Fibroblast of skin of scalp (primary cell): ENCODE data around the gene TMBIM6.
"Not testable (repeated sequence)": the region's sequence is repeated elsewhere in the genome, so short reads cannot be mapped to it uniquely, and the experiment has no call there.

Experiments used
- DNase-seq: peaks from one replicate; pipeline ENCODE4 v3.0.0-alpha.2; 2013

Gene TMBIM6

DNA sequence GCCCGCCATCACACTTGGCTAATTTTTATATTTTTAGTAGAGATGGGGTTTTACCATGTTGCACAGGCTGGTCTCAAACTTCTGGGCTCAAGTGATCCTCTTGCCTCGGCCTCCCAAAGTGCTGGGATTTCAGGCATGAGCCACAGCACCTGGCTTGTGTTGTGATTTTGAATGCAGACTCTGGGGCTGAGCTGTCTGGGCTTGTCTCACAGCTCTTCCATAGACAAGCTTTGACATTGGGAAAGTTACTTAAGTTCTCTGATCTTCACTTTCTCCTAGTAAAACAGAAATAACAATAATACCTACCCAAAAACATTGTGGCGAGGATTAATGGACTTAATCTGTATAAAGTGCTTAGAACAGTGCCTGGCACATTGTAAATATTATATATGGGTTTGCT, 36.0 kb downstream of the TMBIM6 start:
- DNase-seq, result no peak

DNA sequence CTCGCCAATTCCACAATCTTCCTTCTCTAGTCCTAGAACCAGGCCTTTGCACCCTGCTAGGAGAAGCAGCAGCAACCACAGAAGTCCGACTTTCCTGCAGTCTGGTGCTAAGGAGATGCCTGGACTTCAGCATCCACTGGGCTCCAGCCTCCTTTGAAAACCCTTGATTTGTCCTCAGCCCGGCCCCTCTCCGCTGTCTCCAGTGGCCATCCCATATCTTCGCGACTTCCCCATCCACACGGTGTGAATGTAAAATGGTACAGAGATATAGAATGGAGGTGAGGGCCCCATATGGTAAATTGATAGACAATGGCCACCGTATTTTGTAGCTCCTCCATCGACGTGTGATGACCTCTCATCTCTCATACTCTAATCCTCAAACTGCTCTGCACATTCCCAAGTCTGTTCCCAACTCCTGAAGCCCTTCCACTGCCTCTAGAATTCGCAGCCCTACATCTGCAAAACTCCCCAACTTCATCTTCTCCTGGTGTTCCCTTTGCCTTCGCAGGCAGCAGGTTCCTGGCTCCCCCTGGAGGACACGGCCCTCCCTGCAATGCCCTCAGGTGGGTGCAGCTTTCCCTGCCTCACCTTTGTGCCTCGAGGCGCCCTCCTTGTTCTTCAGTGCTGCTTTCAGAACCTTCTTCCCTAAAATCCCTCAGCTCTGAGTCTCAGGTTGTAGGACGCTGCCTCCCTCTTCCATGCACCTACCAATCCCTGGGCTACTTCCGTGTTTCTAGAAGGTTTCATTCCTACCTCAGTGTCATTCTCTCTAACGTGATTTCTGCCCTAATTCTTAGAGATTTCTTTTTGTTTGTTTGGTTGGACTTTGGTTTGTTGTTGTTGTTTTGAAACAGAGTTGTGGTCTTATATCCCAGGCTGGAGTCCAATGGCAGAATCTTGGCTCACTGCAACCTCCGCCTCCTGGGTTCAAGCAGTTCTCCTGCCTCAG, 36.7 kb downstream of the TMBIM6 start:
- peak; percentile 34 for DNase-seq

DNA sequence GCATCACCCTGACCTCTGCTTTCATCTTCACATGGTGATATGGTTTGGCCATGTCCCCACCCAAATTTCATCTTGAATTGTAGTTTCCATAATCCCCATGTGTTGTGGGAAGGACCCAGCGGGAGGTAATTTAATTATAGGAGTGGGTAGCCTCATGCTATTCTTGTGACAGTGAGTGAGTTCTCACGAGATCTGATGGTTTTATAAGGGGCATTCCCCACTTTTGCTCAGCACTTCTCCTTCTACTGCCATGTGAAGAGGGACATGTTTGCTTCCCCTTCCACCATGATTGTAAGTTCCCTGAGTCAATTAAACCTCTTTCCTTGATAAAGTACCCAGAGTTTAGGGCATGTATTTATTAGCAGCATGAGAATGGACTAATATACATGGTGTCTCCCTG, 38.2 kb downstream of the TMBIM6 start:
- no peak for DNase-seq

DNA sequence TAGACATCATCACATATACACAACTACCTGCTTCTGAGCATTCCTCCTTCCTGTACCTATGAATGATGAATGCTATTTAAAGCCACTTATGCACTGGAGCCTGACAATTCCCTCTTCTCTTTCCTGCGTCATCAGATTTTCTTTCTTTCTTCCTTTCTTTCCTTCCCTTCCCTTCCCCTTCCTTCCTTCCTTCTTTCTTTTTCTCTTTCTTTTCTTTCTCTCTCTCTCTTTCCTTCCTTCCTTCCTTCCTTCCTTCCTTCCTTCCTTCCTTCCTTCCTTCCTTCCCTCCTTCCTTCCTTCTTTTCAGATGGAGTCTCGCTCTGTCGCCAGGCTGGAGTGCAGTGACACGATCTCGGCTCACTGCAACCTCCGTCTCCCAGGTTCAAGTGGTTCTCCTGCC, 39.6 kb downstream of the TMBIM6 start:
- not testable (repeated sequence) for DNase-seq

GRCh38 chr12:49783917-49784676, 42.7 kb downstream of the TMBIM6 start:
- DNase-seq, result peak; percentile 50

- DNase-seq, result peak; percentile 46
Observed at GRCh38 chr12:49784756-49785409, 43.5 kb downstream of the TMBIM6 start.

GRCh38 chr12:49787672-49788071, 46.3 kb downstream of the TMBIM6 start:
- no peak for DNase-seq

GRCh38 chr12:49789992-49790391, 48.6 kb downstream of the TMBIM6 start:
- no peak for DNase-seq

GRCh38 chr12:49790741-49791555, 49.6 kb downstream of the TMBIM6 start:
- no peak for DNase-seq

DNA sequence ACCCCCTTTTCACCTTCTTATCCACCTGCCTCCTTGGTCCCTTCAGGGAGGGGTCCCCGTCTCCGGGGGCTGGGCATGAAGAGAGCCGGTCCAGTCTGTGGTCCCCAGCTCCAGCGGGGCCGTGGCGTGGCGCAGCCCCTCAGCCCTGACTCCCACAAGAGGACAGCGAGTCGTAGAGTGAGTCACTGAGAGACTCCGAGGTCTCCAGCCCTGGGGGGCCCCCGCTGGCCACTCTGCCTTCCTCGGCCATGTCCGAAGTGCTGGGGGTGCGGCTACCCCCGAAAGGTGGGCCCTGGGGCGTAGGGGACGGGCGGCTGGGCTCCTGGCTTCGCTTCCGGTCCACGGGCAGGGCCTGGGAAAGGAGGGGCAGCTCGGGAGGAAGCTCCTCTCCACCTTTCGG, 50.3 kb downstream of the TMBIM6 start:
- DNase-seq, result no peak

DNA sequence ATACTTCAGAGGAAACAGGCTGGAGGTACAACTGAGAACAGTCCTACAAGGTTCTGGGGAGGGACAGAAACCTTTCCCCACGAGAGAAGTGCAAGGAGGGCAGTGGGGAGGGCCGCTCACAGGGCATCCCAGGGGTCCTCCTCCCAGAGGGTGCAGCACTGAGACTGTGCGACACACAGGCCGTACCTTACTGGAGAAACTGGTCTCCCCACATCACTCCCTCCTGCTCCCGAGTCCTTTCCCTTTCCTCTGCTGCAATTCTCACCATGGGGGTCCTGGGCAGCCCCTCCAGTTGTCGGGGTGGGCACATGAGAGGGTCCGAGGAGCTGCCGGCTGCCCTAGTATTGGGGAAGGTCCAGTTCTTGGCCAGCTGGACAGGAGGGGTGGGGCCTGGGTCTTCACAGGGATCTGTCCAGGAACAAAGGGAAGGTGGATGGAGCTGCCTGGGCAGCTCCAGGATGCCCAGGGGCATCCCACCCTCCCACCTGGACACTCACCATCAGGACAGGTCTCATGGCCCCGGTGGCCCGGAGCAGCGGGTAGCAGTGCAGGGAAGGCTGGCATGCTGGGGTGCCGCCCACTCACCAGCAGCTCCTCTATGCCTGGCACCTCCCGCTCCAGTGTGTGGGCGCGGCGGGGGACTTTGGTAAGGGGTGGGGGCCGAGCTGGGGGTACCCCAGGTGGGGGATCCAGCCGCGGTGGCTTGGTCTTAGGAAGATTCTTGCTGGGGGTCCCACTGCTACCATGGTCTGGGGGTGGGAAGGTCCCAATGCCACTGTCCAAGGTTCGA, 51.0 kb downstream of the TMBIM6 start:
- DNase-seq, result no peak

- no peak for DNase-seq
Observed at GRCh38 chr12:49792976-49793580, 51.7 kb downstream of the TMBIM6 start.

DNA sequence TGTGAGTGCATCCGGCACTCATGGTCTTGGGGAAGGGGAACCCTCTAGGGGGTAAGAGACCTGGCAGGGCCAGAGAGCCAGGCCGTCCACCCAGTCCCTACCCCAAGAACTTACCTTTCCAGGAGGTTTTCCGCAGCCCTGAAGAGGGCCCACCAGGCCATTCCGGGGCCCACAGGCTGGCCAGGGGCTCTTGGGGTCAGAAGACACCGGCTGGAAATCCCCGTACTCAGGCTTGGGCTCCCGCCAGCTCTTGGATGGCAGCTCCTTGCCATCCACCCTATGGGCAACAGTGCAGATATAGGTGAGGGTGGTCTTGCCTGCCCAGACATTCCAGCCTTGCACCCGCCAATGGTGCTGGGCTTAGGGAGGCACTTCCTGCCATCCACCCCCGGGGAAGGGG, 52.3 kb downstream of the TMBIM6 start:
- DNase-seq, result no peak

GRCh38 chr12:49794021-49794420, 52.7 kb downstream of the TMBIM6 start:
- no peak for DNase-seq

GRCh38 chr12:49794811-49795653, 53.7 kb downstream of the TMBIM6 start:
- no peak for DNase-seq

DNA sequence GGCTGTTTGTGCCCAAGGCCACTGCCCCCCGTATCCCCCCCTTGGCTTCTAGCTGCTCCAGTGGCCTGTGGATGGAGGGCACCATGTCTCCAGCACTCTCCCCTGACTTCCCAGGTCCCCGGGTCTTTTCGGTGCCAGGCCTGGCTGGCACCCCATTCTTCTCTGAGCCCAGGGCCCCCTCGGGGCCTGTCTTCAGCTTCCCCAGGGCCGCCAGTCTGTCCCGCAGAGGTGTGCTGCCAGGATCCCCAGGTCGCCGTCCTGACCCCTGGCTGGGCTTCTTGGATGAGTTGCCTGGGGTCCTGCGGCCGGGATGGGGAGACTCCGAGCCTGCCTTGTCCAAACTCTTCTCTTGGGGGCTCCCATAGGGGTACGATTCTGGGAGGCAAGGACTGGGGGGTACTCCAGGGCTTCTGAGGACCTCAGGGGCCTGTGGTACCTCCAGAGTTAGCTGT, 54.3 kb downstream of the TMBIM6 start:
- no peak for DNase-seq

DNA sequence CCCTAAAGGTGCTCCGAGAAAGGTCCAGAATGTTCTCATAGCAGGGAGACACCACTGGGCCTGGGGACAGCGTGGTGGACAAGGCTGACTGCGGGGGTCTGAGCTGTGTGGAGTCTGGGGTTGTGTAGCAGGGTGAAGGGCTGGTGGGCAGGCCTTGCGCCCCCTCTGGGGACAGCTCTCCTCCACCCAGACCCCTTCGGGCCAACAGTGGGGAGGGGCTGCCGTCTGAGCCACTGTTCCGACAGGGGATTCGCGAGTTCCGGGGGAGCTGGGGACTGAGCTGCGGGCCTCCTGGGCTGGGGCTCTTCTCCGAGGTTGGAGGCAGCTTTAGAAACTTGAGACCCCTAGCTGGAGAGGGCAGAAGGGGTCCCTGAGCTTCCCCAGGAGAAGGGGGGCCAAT, 54.8 kb downstream of the TMBIM6 start:
- DNase-seq, result no peak

DNA sequence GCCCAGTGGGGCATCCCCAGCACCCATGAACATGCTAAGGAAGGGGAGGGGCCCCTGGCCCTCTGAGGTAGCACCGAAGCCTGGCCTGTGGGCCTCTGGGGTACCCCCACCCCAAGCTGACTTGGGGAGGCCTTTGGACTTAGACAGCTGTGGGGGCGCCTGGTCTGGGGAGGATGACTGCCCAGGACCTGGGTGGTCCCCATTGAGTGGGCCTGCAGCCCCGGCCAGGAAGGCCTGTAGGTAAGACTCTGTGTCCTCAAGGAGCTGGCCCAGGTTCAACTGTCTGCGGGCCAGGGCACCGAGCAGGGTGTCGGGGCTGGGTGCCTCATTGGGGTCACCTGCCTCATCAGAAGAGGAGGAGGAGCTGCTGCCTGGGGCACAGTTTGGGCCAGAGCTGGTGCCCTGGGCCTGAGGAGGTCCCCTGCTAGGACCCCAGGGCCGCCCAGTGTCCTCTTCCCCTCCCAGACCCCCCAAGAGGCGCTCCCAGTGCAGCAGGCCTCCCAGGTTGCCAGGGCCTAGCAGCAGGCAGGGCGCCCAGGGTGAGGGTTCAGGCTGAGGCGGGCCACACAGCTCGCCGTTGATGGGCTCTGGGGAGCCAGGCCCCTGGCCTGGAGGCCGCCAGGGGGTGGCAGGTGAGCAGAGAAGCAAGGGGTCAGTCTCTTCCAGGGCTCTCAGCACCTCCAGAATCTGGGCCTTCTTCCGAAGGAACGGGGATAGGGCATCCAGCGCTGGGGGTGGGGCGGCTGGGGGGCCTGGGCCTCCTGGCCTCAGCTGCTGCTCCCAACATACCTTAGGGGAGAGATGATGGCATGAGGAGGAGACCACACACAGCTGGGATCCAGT, 55.5 kb downstream of the TMBIM6 start:
- DNase-seq, result no peak

- DNase-seq, result no peak
Observed at GRCh38 chr12:49797449-49797776, 56.1 kb downstream of the TMBIM6 start.
